ENCODE results near the gene RPL10. TPM values are rescaled to one million over a fixed set of nuclear protein-coding genes. Genes with fewer than 3 reads are reported as not detected.
"Not testable (repeated sequence)": the region's sequence is repeated elsewhere in the genome, so short reads cannot be mapped to it uniquely, and the experiment has no call there.

The RPL10 gene
- total and polyA plus RNA-seq, 4 donors: 2,525 to 7,505 (median 4,944) TPM

DNA sequence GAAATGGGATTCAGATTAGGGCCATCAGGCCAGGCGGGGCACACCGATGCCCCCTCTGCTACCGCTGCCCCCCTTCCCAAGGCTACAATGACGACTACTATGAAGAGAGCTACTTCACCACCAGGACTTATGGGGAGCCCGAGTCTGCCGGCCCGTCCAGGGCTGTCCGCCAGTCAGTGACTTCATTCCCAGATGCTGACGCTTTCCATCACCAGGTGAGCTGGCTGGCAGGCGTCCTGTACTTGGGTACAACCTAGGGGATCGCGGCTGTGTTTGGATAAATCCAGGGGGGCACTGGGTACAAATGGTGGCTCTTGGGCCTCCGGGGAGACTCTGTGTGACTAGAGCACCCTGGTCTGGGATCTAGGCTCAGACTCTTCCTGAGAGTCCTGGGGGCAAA is 18.0 kb upstream of the RPL10 start:
- Histone ChIP-seq H3K27ac (ENCODE audit: low read depth in 1 of 2, low read length in 2 of 2) (peak overlapping the region in 1 of 2 donors; percentile 92), H3K4me3 (ENCODE audit: low read length in 2 of 2) (peak overlapping the region; percentile 55 to 90), H3K27me3 (ENCODE audit: control insufficient read depth in 1 of 2, insufficient read depth in 2 of 2, low read length in 1 of 2) (no peaks in the 10 kb centered on the region), H3K9me3 (ENCODE audit: control insufficient read depth, low read length) (no peaks in the 10 kb centered on the region), H3K36me3 (ENCODE audit: control insufficient read depth in 1 of 2, insufficient read depth in 2 of 2, low read length in 1 of 2) (no peaks in the 10 kb centered on the region), H3K4me1 (ENCODE audit: control insufficient read depth in 1 of 2, insufficient read depth in 2 of 2, low read length in 2 of 2) (no peaks in the 10 kb centered on the region)
- ATAC-seq (ENCODE audit: low FRiP score) (no peak), DNase-seq (no peak)
- WGBS, 2 donors: 7 to 43% methylated on average over 13 of the region's 13 CpGs
- intact Hi-C loops (cut with DNase I): loop anchor here in 1 of 2 donors (5.0 kb wide), 1 partner anchor 283 kb away; the partner anchor contains the start of gene MECP2

GRCh38 chrX:154380787-154381186 is 17.4 kb upstream of the RPL10 start:
- no peaks in the 10 kb centered on the region for H3K9me3 ChIP-seq (ENCODE audit: control insufficient read depth, low read length)
- intact Hi-C loops (cut with DNase I): loop anchor here in 1 of 2 donors (5.0 kb wide), 1 partner anchor 283 kb away; the partner anchor contains the start of gene MECP2
- no peak overlapping the region for H3K27ac ChIP-seq (ENCODE audit: low read depth in 1 of 2, low read length in 2 of 2)
- H3K36me3 ChIP-seq (ENCODE audit: control insufficient read depth in 1 of 2, insufficient read depth in 2 of 2, low read length in 1 of 2): no peaks in the 10 kb centered on the region
- no peak overlapping the region for H3K4me3 ChIP-seq (ENCODE audit: low read length in 2 of 2)
- no peaks in the 10 kb centered on the region for H3K27me3 ChIP-seq (ENCODE audit: control insufficient read depth in 1 of 2, insufficient read depth in 2 of 2, low read length in 1 of 2)
- DNase-seq (no peak), ATAC-seq (ENCODE audit: low FRiP score) (no peak)
- H3K4me1 ChIP-seq (ENCODE audit: control insufficient read depth in 1 of 2, insufficient read depth in 2 of 2, low read length in 2 of 2): no peaks in the 10 kb centered on the region
- 59 to 72% methylated on average over 14 of the region's 14 CpGs for WGBS, 2 donors

DNA sequence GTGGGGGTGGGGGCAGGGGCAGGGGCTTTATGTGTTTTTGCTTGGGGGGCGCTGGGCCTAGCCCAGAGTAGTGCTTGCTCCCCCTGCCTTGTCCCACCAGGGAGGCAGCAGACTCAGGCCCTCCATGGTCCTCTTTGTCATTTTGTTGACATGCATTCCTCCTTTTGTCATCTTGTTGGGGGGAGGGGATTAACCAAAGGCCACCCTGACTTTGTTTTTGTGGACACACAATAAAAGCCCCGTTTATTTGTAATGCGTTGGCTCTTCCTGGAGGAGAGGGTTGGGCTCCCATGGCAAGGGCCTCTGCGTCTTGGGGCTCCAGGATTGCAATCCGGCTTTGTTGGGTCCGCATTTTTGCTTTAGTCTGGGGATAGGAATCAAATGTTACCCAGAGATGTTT is 16.9 kb upstream of the RPL10 start:
- Histone ChIP-seq H3K9me3 (ENCODE audit: control insufficient read depth, low read length) (no peaks in the 10 kb centered on the region), H3K36me3 (ENCODE audit: control insufficient read depth in 1 of 2, insufficient read depth in 2 of 2, low read length in 1 of 2) (no peaks in the 10 kb centered on the region), H3K27me3 (ENCODE audit: control insufficient read depth in 1 of 2, insufficient read depth in 2 of 2, low read length in 1 of 2) (no peaks in the 10 kb centered on the region), H3K4me1 (ENCODE audit: control insufficient read depth in 1 of 2, insufficient read depth in 2 of 2, low read length in 2 of 2) (no peaks in the 10 kb centered on the region), H3K4me3 (ENCODE audit: low read length in 2 of 2) (no peak overlapping the region), H3K27ac (ENCODE audit: low read depth in 1 of 2, low read length in 2 of 2) (no peak overlapping the region)
- intact Hi-C loops (cut with DNase I): loop anchor here in 1 of 2 donors (5.0 kb wide), 1 partner anchor 284 kb away; the partner anchor contains the start of gene MECP2
- DNase-seq (no peak), ATAC-seq (ENCODE audit: low FRiP score) (no peak)
- 53 to 55% methylated on average over 6 of the region's 6 CpGs for WGBS, 2 donors

GRCh38 chrX:154382483-154383069 is 15.6 kb upstream of the RPL10 start:
- Histone ChIP-seq H3K9me3 (ENCODE audit: control insufficient read depth, low read length) (no peaks in the 10 kb centered on the region), H3K27ac (ENCODE audit: low read depth in 1 of 2, low read length in 2 of 2) (no peak overlapping the region), H3K27me3 (ENCODE audit: control insufficient read depth in 1 of 2, insufficient read depth in 2 of 2, low read length in 1 of 2) (no peaks in the 10 kb centered on the region), H3K4me1 (ENCODE audit: control insufficient read depth in 1 of 2, insufficient read depth in 2 of 2, low read length in 2 of 2) (no peaks in the 10 kb centered on the region), H3K4me3 (ENCODE audit: low read length in 2 of 2) (no peak overlapping the region), H3K36me3 (ENCODE audit: control insufficient read depth in 1 of 2, insufficient read depth in 2 of 2, low read length in 1 of 2) (no peaks in the 10 kb centered on the region)
- intact Hi-C loops (cut with DNase I): loop anchor here in 1 of 2 donors (5.0 kb wide), 1 partner anchor 285 kb away; the partner anchor contains the start of gene MECP2
- ATAC-seq (ENCODE audit: low FRiP score) (no peak), DNase-seq (no peak)
- WGBS, 2 donors: 44 to 56% methylated on average over 11 of the region's 11 CpGs

DNA sequence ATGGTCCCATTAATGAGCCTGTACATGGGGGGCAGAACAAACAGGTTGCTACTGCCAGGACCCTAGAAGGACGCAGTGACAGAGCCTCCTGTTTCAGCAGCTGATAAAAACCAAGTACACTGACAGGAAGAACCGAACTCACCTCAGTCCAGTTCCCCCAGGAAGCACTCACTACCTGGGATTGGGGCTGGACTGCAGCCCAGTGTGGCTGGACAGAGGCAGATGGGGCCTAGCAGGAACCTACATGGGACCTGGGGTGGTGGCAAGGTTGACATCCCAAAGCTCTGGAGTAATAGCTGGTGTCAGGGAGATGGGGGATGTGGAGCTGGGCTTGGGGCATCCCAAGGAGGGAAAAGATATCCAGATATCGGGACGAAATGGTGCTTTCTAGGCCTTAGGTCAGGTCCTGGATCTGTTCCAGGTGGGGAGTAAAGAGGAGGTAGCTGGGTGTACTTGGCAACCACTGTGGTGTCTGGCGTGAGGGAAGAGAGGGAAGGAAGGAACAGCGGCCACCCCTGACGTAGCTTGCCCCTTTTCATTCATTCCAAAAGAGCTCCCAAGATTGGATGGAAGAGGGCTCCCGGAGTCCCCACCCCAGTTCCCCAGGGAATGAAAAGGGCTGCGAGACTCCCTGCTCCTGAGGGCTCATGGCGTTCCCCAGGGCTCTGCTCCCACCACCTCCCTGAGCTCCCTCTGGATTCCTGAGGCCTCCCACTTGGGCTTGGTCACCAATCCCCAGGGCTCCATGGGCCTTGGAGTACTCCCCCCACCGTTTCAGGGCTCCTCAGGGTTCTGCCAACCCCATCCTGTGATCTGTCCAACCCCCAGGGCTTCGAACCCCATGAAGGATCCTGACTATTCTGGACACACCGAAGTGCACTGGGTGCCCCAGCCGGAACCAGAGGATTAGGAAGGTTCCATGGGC is 14.6 kb upstream of the RPL10 start:
- H3K9me3 ChIP-seq (ENCODE audit: control insufficient read depth, low read length): no peaks in the 10 kb centered on the region
- ATAC-seq (ENCODE audit: low FRiP score): no peak
- no peaks in the 10 kb centered on the region for H3K4me1 ChIP-seq (ENCODE audit: control insufficient read depth in 1 of 2, insufficient read depth in 2 of 2, low read length in 2 of 2)
- 27 to 45% methylated on average over 14 of the region's 14 CpGs for WGBS, 2 donors
- DNase-seq: no peak
- no peak overlapping the region for H3K27ac ChIP-seq (ENCODE audit: low read depth in 1 of 2, low read length in 2 of 2)
- H3K27me3 ChIP-seq (ENCODE audit: control insufficient read depth in 1 of 2, insufficient read depth in 2 of 2, low read length in 1 of 2): no peaks in the 10 kb centered on the region
- no peaks in the 10 kb centered on the region for H3K36me3 ChIP-seq (ENCODE audit: control insufficient read depth in 1 of 2, insufficient read depth in 2 of 2, low read length in 1 of 2)
- no peak overlapping the region for H3K4me3 ChIP-seq (ENCODE audit: low read length in 2 of 2)
- intact Hi-C loops (cut with DNase I): loop anchor here in 1 of 2 donors (5.0 kb wide), 1 partner anchor 286 kb away; the partner anchor contains the start of gene MECP2

DNA sequence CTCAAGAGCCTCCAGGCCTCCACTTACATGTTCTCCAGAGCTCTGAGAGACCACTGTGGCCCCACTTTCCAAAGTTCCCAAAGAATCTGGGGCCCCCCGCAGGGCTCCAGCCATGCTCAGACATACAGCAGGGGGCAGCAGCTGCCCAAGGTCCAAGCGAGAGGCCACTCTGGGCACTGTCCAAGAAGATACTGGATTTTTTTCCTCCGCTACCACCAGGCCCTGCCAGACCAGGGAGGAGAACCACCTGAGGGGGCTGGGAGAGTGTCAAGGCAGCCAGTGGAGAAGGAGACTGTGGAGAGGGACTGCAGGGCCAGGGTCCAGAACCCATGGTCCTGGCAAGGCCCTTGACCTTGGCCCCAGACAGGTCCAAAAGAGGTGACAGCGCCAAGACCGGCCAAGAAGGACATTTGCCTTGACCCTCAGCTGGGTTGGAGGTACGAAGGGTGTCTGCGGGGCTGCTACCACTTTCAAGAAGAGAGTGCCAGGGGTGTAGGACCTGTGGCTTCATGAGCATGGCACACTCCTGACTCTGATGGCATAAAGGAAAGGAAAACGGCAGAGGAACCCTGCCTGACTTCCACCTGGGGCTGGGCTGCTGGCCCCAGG is 13.8 kb upstream of the RPL10 start:
- 41 to 65% methylated on average over 8 of the region's 8 CpGs for WGBS, 2 donors
- Histone ChIP-seq H3K9me3 (ENCODE audit: control insufficient read depth, low read length) (no peaks in the 10 kb centered on the region), H3K27me3 (ENCODE audit: control insufficient read depth in 1 of 2, insufficient read depth in 2 of 2, low read length in 1 of 2) (no peaks in the 10 kb centered on the region), H3K27ac (ENCODE audit: low read depth in 1 of 2, low read length in 2 of 2) (no peak overlapping the region), H3K4me1 (ENCODE audit: control insufficient read depth in 1 of 2, insufficient read depth in 2 of 2, low read length in 2 of 2) (no peaks in the 10 kb centered on the region), H3K4me3 (ENCODE audit: low read length in 2 of 2) (no peak overlapping the region), H3K36me3 (ENCODE audit: control insufficient read depth in 1 of 2, insufficient read depth in 2 of 2, low read length in 1 of 2) (no peaks in the 10 kb centered on the region)
- intact Hi-C loops (cut with DNase I): loop anchor here in 1 of 2 donors (5.0 kb wide), 1 partner anchor 287 kb away; the partner anchor contains the start of gene MECP2
- ATAC-seq (ENCODE audit: low FRiP score): no peak
- peak in 1 of 2 donors; percentile 78 for DNase-seq

GRCh38 chrX:154388094-154388493 is 10.1 kb upstream of the RPL10 start:
- H3K36me3 ChIP-seq (ENCODE audit: control insufficient read depth in 1 of 2, insufficient read depth in 2 of 2, low read length in 1 of 2); H3K27me3 ChIP-seq (ENCODE audit: control insufficient read depth in 1 of 2, insufficient read depth in 2 of 2, low read length in 1 of 2); H3K4me3 ChIP-seq (ENCODE audit: low read length in 2 of 2); intact Hi-C loops (cut with DNase I); DNase-seq; H3K4me1 ChIP-seq (ENCODE audit: control insufficient read depth in 1 of 2, insufficient read depth in 2 of 2, low read length in 2 of 2); H3K27ac ChIP-seq (ENCODE audit: low read depth in 1 of 2, low read length in 2 of 2); H3K9me3 ChIP-seq (ENCODE audit: control insufficient read depth, low read length): not testable (repeated sequence)
- WGBS, 2 donors: no CpG with 5 or more reads among the region's 20 CpGs
- peak; percentile 46 for ATAC-seq (ENCODE audit: low FRiP score)

GRCh38 chrX:154388649-154389048 is 9.5 kb upstream of the RPL10 start:
- H3K27ac ChIP-seq (ENCODE audit: low read depth in 1 of 2, low read length in 2 of 2); H3K9me3 ChIP-seq (ENCODE audit: control insufficient read depth, low read length); H3K27me3 ChIP-seq (ENCODE audit: control insufficient read depth in 1 of 2, insufficient read depth in 2 of 2, low read length in 1 of 2); H3K4me3 ChIP-seq (ENCODE audit: low read length in 2 of 2); H3K36me3 ChIP-seq (ENCODE audit: control insufficient read depth in 1 of 2, insufficient read depth in 2 of 2, low read length in 1 of 2); DNase-seq; ATAC-seq (ENCODE audit: low FRiP score); intact Hi-C loops (cut with DNase I); H3K4me1 ChIP-seq (ENCODE audit: control insufficient read depth in 1 of 2, insufficient read depth in 2 of 2, low read length in 2 of 2): not testable (repeated sequence)
- no CpG with 5 or more reads among the region's 16 CpGs for WGBS, 2 donors

Data from aorta (tissue), 5 donors.